Occipital lobe (tissue), 2 donors: Measurements from ENCODE around the gene KLF1. TPM values are rescaled to one million over a fixed set of nuclear protein-coding genes. Genes with fewer than 3 reads are reported as not detected.
A peak's percentile ranks its signal among the peaks of the same experiment; 100 is the strongest.
"Not testable (repeated sequence)": the region's sequence is repeated elsewhere in the genome, so short reads cannot be mapped to it uniquely, and the experiment has no call there.

Experiments
- DNase-seq: peaks from one replicate; lab custom pipeline; 2025; lab: John Stamatoyannopoulos, UW
- total RNA-seq: library from RNA; depleted of rRNA; stranded (reverse); fragments of >200 nt; gene quantifications from one replicate; pipeline ENCODE4 v1.2.3, GENCODE V29; 2014

The KLF1 gene
- 0.31 TPM for total RNA-seq

GRCh38 chr19:12886969-12887747, at the start of gene KLF1:
Gene KLF1, minus strand, starts transcription at chr19:12887201. Its CDS starts 61 bp downstream, at chr19:12887140.
- no peak for DNase-seq

- DNase-seq: no peak
These were observed 49.6 kb upstream of the KLF1 start for GRCh38 chr19:12936582-12936981.

GRCh38 chr19:12935071-12935470, 48.1 kb upstream of the KLF1 start:
- DNase-seq: no peak

- DNase-seq: peak; percentile 93
These were observed 46.5 kb upstream of the KLF1 start, which contains the start of gene FARSA for GRCh38 chr19:12933287-12934072. Gene FARSA, minus strand, starts transcription at chr19:12933711. Its CDS starts 15 bp downstream, at chr19:12933696.

- DNase-seq: no peak
These were observed 45.6 kb upstream of the KLF1 start for GRCh38 chr19:12932392-12933286.

GRCh38 chr19:12930002-12930645, 43.1 kb upstream of the KLF1 start:
- DNase-seq: no peak

- no peak for DNase-seq
These were observed 37.8 kb upstream of the KLF1 start for GRCh38 chr19:12924621-12925310.

- no peak for DNase-seq
These were observed 36.0 kb upstream of the KLF1 start for GRCh38 chr19:12922959-12923358.

GRCh38 chr19:12921047-12921446, 34.0 kb upstream of the KLF1 start:
- no peak for DNase-seq

- DNase-seq: no peak
These were observed 31.3 kb upstream of the KLF1 start for GRCh38 chr19:12918253-12918652.

- DNase-seq: not testable (repeated sequence)
These were observed 28.9 kb upstream of the KLF1 start for GRCh38 chr19:12915860-12916259.

- DNase-seq: no peak
These were observed 27.1 kb upstream of the KLF1 start for GRCh38 chr19:12913851-12914690.

GRCh38 chr19:12913011-12913561, 26.1 kb upstream of the KLF1 start:
- DNase-seq: peak; percentile 68

- DNase-seq: no peak
These were observed 25.6 kb upstream of the KLF1 start for GRCh38 chr19:12912571-12912970.

- no peak for DNase-seq
These were observed 20.2 kb upstream of the KLF1 start for GRCh38 chr19:12907166-12907565.

GRCh38 chr19:12899891-12900518, 13.0 kb upstream of the KLF1 start:
- DNase-seq: no peak

- no peak for DNase-seq
These were observed 9.5 kb upstream of the KLF1 start for GRCh38 chr19:12896460-12896859.

- no peak for DNase-seq
These were observed 6.6 kb upstream of the KLF1 start for GRCh38 chr19:12893582-12893981.

GRCh38 chr19:12891553-12892021, 4.6 kb upstream of the KLF1 start:
- no peak for DNase-seq
